G401 (cell line): ENCODE measurements around the gene TJP2. TPM values are rescaled to one million over a fixed set of nuclear protein-coding genes. Genes with fewer than 3 reads are reported as not detected.

ENCODE experiments used
- DNase-seq: peaks from one replicate; pipeline ENCODE4 v3.0.0-alpha.2; 2015; ENCODE audit warnings: low spot score
- in situ Hi-C: cut with HindIII; loops from 2 replicates; pipeline ENCODE4 v1.10.0; 2016; ENCODE audit warnings: low sequenced_read_pairs, mixed read lengths
- total RNA-seq: library from RNA; depleted of rRNA; stranded (reverse); fragments of >200 nt; shearing (Covaris generic); gene quantifications from 2 replicates; pipeline ENCODE4 v1.2.3, GENCODE V29; 2014; rRNA removed

TJP2 gene
- total RNA-seq: 1.7 and 5.1 TPM in 2 replicates

GRCh38 chr9:69173891-69174615 is at the start of gene TJP2:
TSS of gene TJP2 (plus strand) at chr9:69174277. CDS start at chr9:69174373, 96 bp downstream.
- in situ Hi-C loops: no loop called here
- DNase-seq: peak; percentile 58

- in situ Hi-C loops: no loop called here
- no peak for DNase-seq
Observed at GRCh38 chr9:69130456-69131441, 43.3 kb upstream of the TJP2 start.

- in situ Hi-C loops: no loop called here
- no peak for DNase-seq
Observed at GRCh38 chr9:69131682-69132081, 42.4 kb upstream of the TJP2 start.

GRCh38 chr9:69132361-69132760 is 41.7 kb upstream of the TJP2 start:
- in situ Hi-C loops: no loop called here
- no peak for DNase-seq

- in situ Hi-C loops: no loop called here
- DNase-seq: no peak
Observed at GRCh38 chr9:69134412-69134811, 39.7 kb upstream of the TJP2 start.

- in situ Hi-C loops: no loop called here
- no peak for DNase-seq
Observed at GRCh38 chr9:69136185-69136584, 37.9 kb upstream of the TJP2 start.

GRCh38 chr9:69136779-69137178 is 37.3 kb upstream of the TJP2 start:
- in situ Hi-C loops: no loop called here
- DNase-seq: no peak

- in situ Hi-C loops: no loop called here
- DNase-seq: no peak
Observed at GRCh38 chr9:69137311-69137710, 36.8 kb upstream of the TJP2 start.

GRCh38 chr9:69139596-69139995 is 34.5 kb upstream of the TJP2 start:
- no peak for DNase-seq

GRCh38 chr9:69140123-69140735 is 33.8 kb upstream of the TJP2 start:
- no peak for DNase-seq
- in situ Hi-C loops: no loop called here

More at GRCh38 chr9:69139596-69139995, 34.5 kb upstream of the TJP2 start:
- in situ Hi-C loops: no loop called here

GRCh38 chr9:69141851-69142250 is 32.2 kb upstream of the TJP2 start:
- in situ Hi-C loops: no loop called here
- no peak for DNase-seq

GRCh38 chr9:69143291-69143690 is 30.8 kb upstream of the TJP2 start:
- in situ Hi-C loops: no loop called here
- no peak for DNase-seq

- no peak for DNase-seq
Observed at GRCh38 chr9:69145144-69145715, 28.8 kb upstream of the TJP2 start.

GRCh38 chr9:69147041-69147834 is 26.8 kb upstream of the TJP2 start:
- DNase-seq: no peak
- in situ Hi-C loops: no loop called here

More at GRCh38 chr9:69145144-69145715, 28.8 kb upstream of the TJP2 start:
- in situ Hi-C loops: no loop called here

- peak; percentile 68 for DNase-seq
- in situ Hi-C loops: no loop called here
Observed at GRCh38 chr9:69149321-69149807, 24.7 kb upstream of the TJP2 start.

GRCh38 chr9:69151506-69151905 is 22.6 kb upstream of the TJP2 start:
- no peak for DNase-seq
- in situ Hi-C loops: no loop called here

GRCh38 chr9:69153707-69154521 is 20.2 kb upstream of the TJP2 start:
- no peak for DNase-seq
- in situ Hi-C loops: no loop called here
